IgD-negative memory B cell (primary cell): ENCODE results near the gene UCK1. TPM values are rescaled to one million over a fixed set of nuclear protein-coding genes. Genes with fewer than 3 reads are reported as not detected.
A peak's percentile ranks its signal among the peaks of the same experiment; 100 is the strongest.

Experiments
- H3K27ac Mint-ChIP-seq, 3 donors: one replicate each; pipeline ENCODE4 v1.8.0; 2020 to 2022; ENCODE audit warnings: mild to moderate bottlenecking in 3 of 3, mixed read lengths in 3 of 3, moderate library complexity in 1 of 3
- H3K27me3 Mint-ChIP-seq: one replicate; pipeline ENCODE4 v1.8.0; 2021; ENCODE audit warnings: mixed read lengths
- H3K36me3 Mint-ChIP-seq: one replicate; pipeline ENCODE4 v1.8.0; 2020; ENCODE audit warnings: mild to moderate bottlenecking, mixed read lengths
- H3K4me1 Mint-ChIP-seq, 3 donors: one replicate each; pipeline ENCODE4 v1.8.0; 2020 to 2022; ENCODE audit warnings: mixed read lengths in 3 of 3, mild to moderate bottlenecking in 1 of 3
- H3K4me3 Mint-ChIP-seq, 4 donors: one replicate each; pipeline ENCODE4 v1.8.0; 2020 to 2022; ENCODE audit warnings: mild to moderate bottlenecking in 4 of 4, mixed read lengths in 4 of 4, moderate library complexity in 3 of 4
- H3K9me3 Mint-ChIP-seq, 3 donors: one replicate each; pipeline ENCODE4 v1.8.0; 2020 to 2021; ENCODE audit warnings: mixed read lengths in 3 of 3, mild to moderate bottlenecking in 1 of 3
- polyA plus RNA-seq: library from polyadenylated mRNA; unstranded; fragments of 300-500 nt; fragmentation: Illumina TruSeq; gene quantifications from one replicate; pipeline ENCODE4 v1.2.3, GENCODE V29; 2021

The UCK1 gene
- polyA plus RNA-seq, 1 donor from 2014 or later, result 26.2 TPM

- Mint-ChIP-seq H3K27me3 (peaks cover 20% of the 10 kb centered on the region), H3K36me3 (peaks cover 2% of the 10 kb centered on the region), H3K4me1 (peaks cover 0 to 5% (median 0%) of the 10 kb centered on the region in 3 donors), H3K4me3 (peak overlapping the region in 1 of 4 donors; percentile 17), H3K27ac (no peak overlapping the region), H3K9me3 (peaks cover 4 to 18% (median 7%) of the 10 kb centered on the region in 3 donors)
These were observed 12.1 kb upstream of the UCK1 start for GRCh38 chr9:131543141-131543540.

- no peaks in the 10 kb centered on the region for H3K36me3 Mint-ChIP-seq
- H3K9me3 Mint-ChIP-seq, result peaks cover 4 to 10% (median 6%) of the 10 kb centered on the region in 3 donors
- H3K27me3 Mint-ChIP-seq, result peaks cover 2% of the 10 kb centered on the region
- peak overlapping the region in 2 of 3 donors; percentile 23 for H3K27ac Mint-ChIP-seq
- H3K4me3 Mint-ChIP-seq, result peak overlapping the region in 1 of 4 donors; percentile 58
- peaks cover 3 to 5% (median 5%) of the 10 kb centered on the region in 3 donors for H3K4me1 Mint-ChIP-seq
These were observed 8.3 kb upstream of the UCK1 start for GRCh38 chr9:131539223-131539923.

GRCh38 chr9:131537946-131538345 is 6.9 kb upstream of the UCK1 start:
- Mint-ChIP-seq H3K27ac (no peak overlapping the region), H3K4me3 (no peak overlapping the region), H3K4me1 (peaks cover 3 to 6% (median 5%) of the 10 kb centered on the region in 3 donors), H3K9me3 (peaks cover 0 to 2% (median 2%) of the 10 kb centered on the region in 3 donors), H3K27me3 (peaks cover 2% of the 10 kb centered on the region), H3K36me3 (no peaks in the 10 kb centered on the region)

GRCh38 chr9:131534721-131535237 is 3.7 kb upstream of the UCK1 start:
- Mint-ChIP-seq H3K4me3 (peak overlapping the region in 3 of 4 donors; percentile 32 to 68 (median 54)), H3K27me3 (no peaks in the 10 kb centered on the region), H3K27ac (no peak overlapping the region), H3K36me3 (no peaks in the 10 kb centered on the region), H3K9me3 (no peaks in the 10 kb centered on the region), H3K4me1 (peaks cover 5 to 9% (median 7%) of the 10 kb centered on the region in 3 donors)

GRCh38 chr9:131530546-131530919 is 530 bp downstream of the UCK1 start:
- Mint-ChIP-seq H3K4me1 (peaks cover 5 to 10% (median 9%) of the 10 kb centered on the region in 3 donors), H3K4me3 (peak overlapping the region in 3 of 4 donors; percentile 79 to 88 (median 87)), H3K27me3 (no peaks in the 10 kb centered on the region), H3K9me3 (no peaks in the 10 kb centered on the region), H3K36me3 (no peaks in the 10 kb centered on the region), H3K27ac (peak overlapping the region in 1 of 3 donors; percentile 87)

GRCh38 chr9:131529597-131530545 is 1.2 kb downstream of the UCK1 start:
- no peaks in the 10 kb centered on the region for H3K27me3 Mint-ChIP-seq
- peaks cover 5 to 10% (median 9%) of the 10 kb centered on the region in 3 donors for H3K4me1 Mint-ChIP-seq
- peak overlapping the region; percentile 53 to 88 (median 83) for H3K4me3 Mint-ChIP-seq
- H3K36me3 Mint-ChIP-seq, result no peaks in the 10 kb centered on the region
- peak overlapping the region in 2 of 3 donors; percentile 56 to 87 for H3K27ac Mint-ChIP-seq
- H3K9me3 Mint-ChIP-seq, result no peaks in the 10 kb centered on the region

- no peaks in the 10 kb centered on the region for H3K9me3 Mint-ChIP-seq
- H3K36me3 Mint-ChIP-seq, result peaks cover 5% of the 10 kb centered on the region
- peaks cover 0 to 6% (median 6%) of the 10 kb centered on the region in 3 donors for H3K4me1 Mint-ChIP-seq
- peak overlapping the region in 1 of 3 donors; percentile 56 for H3K27ac Mint-ChIP-seq
- no peaks in the 10 kb centered on the region for H3K27me3 Mint-ChIP-seq
- peak overlapping the region in 2 of 4 donors; percentile 68 to 84 for H3K4me3 Mint-ChIP-seq
These were observed 2.1 kb downstream of the UCK1 start for GRCh38 chr9:131528886-131529505.

GRCh38 chr9:131528186-131528585 is 2.9 kb downstream of the UCK1 start:
- H3K27me3 Mint-ChIP-seq, result no peaks in the 10 kb centered on the region
- H3K4me3 Mint-ChIP-seq, result peak overlapping the region; percentile 34 to 84 (median 66)
- no peak overlapping the region for H3K27ac Mint-ChIP-seq
- H3K9me3 Mint-ChIP-seq, result no peaks in the 10 kb centered on the region
- peaks cover 5% of the 10 kb centered on the region for H3K36me3 Mint-ChIP-seq
- H3K4me1 Mint-ChIP-seq, result peaks cover 0 to 6% (median 6%) of the 10 kb centered on the region in 3 donors

GRCh38 chr9:131525643-131526565 is 5.2 kb downstream of the UCK1 start:
- H3K36me3 Mint-ChIP-seq, result peaks cover 5% of the 10 kb centered on the region
- H3K9me3 Mint-ChIP-seq, result no peaks in the 10 kb centered on the region
- H3K27ac Mint-ChIP-seq, result no peak overlapping the region
- H3K4me3 Mint-ChIP-seq, result peak overlapping the region in 3 of 4 donors; percentile 7 to 74 (median 35)
- peaks cover 0 to 6% (median 3%) of the 10 kb centered on the region in 3 donors for H3K4me1 Mint-ChIP-seq
- H3K27me3 Mint-ChIP-seq, result no peaks in the 10 kb centered on the region

GRCh38 chr9:131524665-131525315 is 6.3 kb downstream of the UCK1 start:
- H3K4me3 Mint-ChIP-seq, result peak overlapping the region in 1 of 4 donors; percentile 62
- peaks cover 5% of the 10 kb centered on the region for H3K36me3 Mint-ChIP-seq
- peaks cover 0 to 3% (median 2%) of the 10 kb centered on the region in 3 donors for H3K4me1 Mint-ChIP-seq
- no peaks in the 10 kb centered on the region for H3K9me3 Mint-ChIP-seq
- H3K27ac Mint-ChIP-seq, result peak overlapping the region in 1 of 3 donors; percentile 46
- no peaks in the 10 kb centered on the region for H3K27me3 Mint-ChIP-seq

GRCh38 chr9:131523451-131524435 is 7.3 kb downstream of the UCK1 start:
- Mint-ChIP-seq H3K27ac (peak overlapping the region in 1 of 3 donors; percentile 82), H3K36me3 (peaks cover 5% of the 10 kb centered on the region), H3K27me3 (no peaks in the 10 kb centered on the region), H3K4me3 (peak overlapping the region in 1 of 4 donors; percentile 62), H3K4me1 (peaks cover 0 to 3% (median 2%) of the 10 kb centered on the region in 3 donors), H3K9me3 (no peaks in the 10 kb centered on the region)

- peaks cover 0 to 3% (median 0%) of the 10 kb centered on the region in 3 donors for H3K4me1 Mint-ChIP-seq
- peak overlapping the region in 2 of 3 donors; percentile 67 to 82 for H3K27ac Mint-ChIP-seq
- H3K27me3 Mint-ChIP-seq, result no peaks in the 10 kb centered on the region
- no peak overlapping the region for H3K4me3 Mint-ChIP-seq
- peaks cover 5% of the 10 kb centered on the region for H3K36me3 Mint-ChIP-seq
- H3K9me3 Mint-ChIP-seq, result no peaks in the 10 kb centered on the region
These were observed 8.0 kb downstream of the UCK1 start for GRCh38 chr9:131523086-131523388.
